SK-N-SH treated with all-trans-retinoic acid at 6 μM for 48 hours (cell line): ENCODE measurements around the gene GID8.

Experiments
- ATAC-seq: fragments of 200-7000 bp; cut with Tn5 transposase; 3 replicates; pipeline ENCODE4 v1.9.1; 2020; ENCODE audit warnings: mild to moderate bottlenecking, moderate library complexity
- ARNTL ChIP-seq: fragments of 450-650 bp; formaldehyde crosslinking; IDR thresholded peaks from 2 replicates; pipeline ENCODE4 v1.5.0; 2020; ENCODE audit warnings: low read depth, mild to moderate bottlenecking, moderate library complexity, borderline replicate concordance
- CREB5 ChIP-seq: fragments of 250-450 bp; sonication (Bioruptor Pico); IDR thresholded peaks from 2 replicates; pipeline ENCODE4 v1.5.1; 2020; ENCODE audit warnings: low read depth, mild to moderate bottlenecking, moderate library complexity
- CSDC2 ChIP-seq: fragments of 250-450 bp; sonication (Bioruptor Pico); IDR thresholded peaks from 2 replicates; pipeline ENCODE4 v1.5.0; 2020; ENCODE audit warnings: mild to moderate bottlenecking, moderate library complexity
- ESRRG ChIP-seq: fragments of 250-450 bp; sonication (Bioruptor Pico); IDR thresholded peaks from 2 replicates; pipeline ENCODE4 v1.6.1; 2021; ENCODE audit warnings: mild to moderate bottlenecking
- GLIS3 ChIP-seq: fragments of 250-450 bp; sonication (Bioruptor Pico); IDR thresholded peaks from 2 replicates; pipeline ENCODE4 v1.5.0; 2020; ENCODE audit warnings: mild to moderate bottlenecking, moderate library complexity
- ISL1 ChIP-seq: fragments of 250-450 bp; sonication (Bioruptor Pico); IDR thresholded peaks from 2 replicates; pipeline ENCODE4 v2.1.2; 2022; ENCODE audit warnings: mild to moderate bottlenecking, moderate library complexity
- POU6F1 ChIP-seq: fragments of 250-450 bp; sonication (Bioruptor Pico); IDR thresholded peaks from 2 replicates; pipeline ENCODE4 v1.8.0; 2021; ENCODE audit warnings: low read depth, mild to moderate bottlenecking, moderate library complexity, borderline replicate concordance
- PPARA ChIP-seq: fragments of 250-450 bp; sonication (Bioruptor Pico); IDR thresholded peaks from 2 replicates; pipeline ENCODE4 v1.5.0; 2020; ENCODE audit warnings: mild to moderate bottlenecking, borderline replicate concordance
- RARB ChIP-seq: fragments of 250-450 bp; sonication (Bioruptor Pico); IDR thresholded peaks from 2 replicates; pipeline ENCODE4 v1.8.0; 2021; ENCODE audit warnings: mild to moderate bottlenecking, moderate library complexity
- SNAI2 ChIP-seq: fragments of 250-450 bp; sonication (Bioruptor Pico); IDR thresholded peaks from 2 replicates; pipeline ENCODE4 v1.5.0; 2020; ENCODE audit warnings: mild to moderate bottlenecking, moderate library complexity
- TCF4 ChIP-seq: fragments of 250-450 bp; sonication (Bioruptor Pico); IDR thresholded peaks from 2 replicates; pipeline ENCODE4 v1.8.0; 2021; ENCODE audit warnings: mild to moderate bottlenecking, moderate library complexity, borderline replicate concordance
- TOX ChIP-seq: fragments of 250-450 bp; sonication (Bioruptor Pico); IDR thresholded peaks from 2 replicates; pipeline ENCODE4 v1.8.0; 2021; ENCODE audit warnings: mild to moderate bottlenecking, moderate library complexity, borderline replicate concordance
- ZC3H10 ChIP-seq: fragments of 250-450 bp; sonication (Bioruptor Pico); IDR thresholded peaks from 2 replicates; pipeline ENCODE4 v1.5.1; 2021; ENCODE audit warnings: mild to moderate bottlenecking, moderate library complexity
- ZFP3 ChIP-seq: fragments of 250-450 bp; sonication (Bioruptor Pico); IDR thresholded peaks from 2 replicates; pipeline ENCODE4 v1.5.0; 2020; ENCODE audit warnings: mild to moderate bottlenecking, moderate library complexity
- ZFP30 ChIP-seq: fragments of 450-650 bp; formaldehyde crosslinking; IDR thresholded peaks from 2 replicates; pipeline ENCODE4 v1.5.0; 2022; ENCODE audit warnings: mild to moderate bottlenecking, moderate library complexity
- ZNF565 ChIP-seq: fragments of 450-650 bp; formaldehyde crosslinking; conservative IDR thresholded peaks from 2 replicates; pipeline ENCODE4 v1.5.0; 2020; ENCODE audit warnings: low read depth, mild to moderate bottlenecking, moderate library complexity
- ZNF70 ChIP-seq: fragments of 450-650 bp; formaldehyde crosslinking; IDR thresholded peaks from 2 replicates; pipeline ENCODE4 v1.5.0; 2020; ENCODE audit warnings: mild to moderate bottlenecking, moderate library complexity
- ZNF8 ChIP-seq: fragments of 450-650 bp; formaldehyde crosslinking; IDR thresholded peaks from 2 replicates; pipeline ENCODE4 v1.5.0; 2020; ENCODE audit warnings: mild to moderate bottlenecking, moderate library complexity
- TF ChIP-seq, protein P1 (sequence below): fragments of 250-450 bp; sonication (Bioruptor Pico); IDR thresholded peaks from 2 replicates; pipeline ENCODE4 v1.8.0; 2020; ENCODE audit warnings: mild to moderate bottlenecking, moderate library complexity, borderline replicate concordance

The GID8 gene

DNA sequence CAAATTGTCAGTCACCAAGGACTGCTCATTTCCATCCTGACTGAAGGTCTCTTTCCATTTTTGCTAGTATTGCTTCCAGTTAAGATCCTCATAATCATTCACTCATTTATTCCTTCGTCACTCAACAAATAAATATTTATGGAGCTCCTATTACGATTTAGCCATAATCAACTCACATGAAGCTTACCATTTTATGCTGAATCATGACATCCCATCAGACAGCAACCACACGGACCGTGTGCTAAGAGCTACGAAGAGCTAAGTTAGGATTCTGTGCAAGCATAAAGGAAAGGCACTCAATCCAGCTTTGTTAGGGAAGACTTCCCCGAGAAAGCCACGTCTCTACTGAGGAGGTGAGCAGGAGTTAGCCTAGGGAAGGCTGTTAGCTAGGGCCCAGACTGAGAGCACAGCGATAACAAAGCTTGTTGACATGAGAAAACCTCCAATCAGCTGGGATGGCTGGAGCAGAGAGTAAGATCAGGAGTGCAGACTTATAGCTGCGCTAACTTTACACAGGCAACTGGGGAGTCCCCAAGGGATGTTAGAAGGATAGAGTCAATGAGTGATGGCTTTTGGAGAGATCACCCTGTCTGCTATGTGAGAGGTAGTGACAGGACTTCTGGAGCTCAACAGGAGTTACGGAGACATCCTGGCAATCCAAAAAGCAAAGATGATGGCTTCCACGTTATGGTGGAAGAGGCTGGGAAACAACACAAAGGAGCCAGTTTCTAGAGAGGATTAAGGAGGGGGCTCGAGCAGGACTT, 2.6 kb upstream of the GID8 start:
- no peak for ATAC-seq
- TF ChIP-seq TOX (CRISPR knock-in tag) (no peak), TCF4 (CRISPR knock-in tag) (no peak), ZNF8 (CRISPR knock-in tag) (no peak), ISL1 (CRISPR knock-in tag) (no peak), ZFP30 (CRISPR knock-in tag) (no peak), ESRRG (no peak), SNAI2 (no peak), ZFP3 (CRISPR knock-in tag) (no peak), CSDC2 (CRISPR knock-in tag) (no peak), GLIS3 (CRISPR knock-in tag) (no peak), ZC3H10 (CRISPR knock-in tag) (no peak), POU6F1 (CRISPR knock-in tag) (no peak)
- TF ChIP-seq, protein P1, sequence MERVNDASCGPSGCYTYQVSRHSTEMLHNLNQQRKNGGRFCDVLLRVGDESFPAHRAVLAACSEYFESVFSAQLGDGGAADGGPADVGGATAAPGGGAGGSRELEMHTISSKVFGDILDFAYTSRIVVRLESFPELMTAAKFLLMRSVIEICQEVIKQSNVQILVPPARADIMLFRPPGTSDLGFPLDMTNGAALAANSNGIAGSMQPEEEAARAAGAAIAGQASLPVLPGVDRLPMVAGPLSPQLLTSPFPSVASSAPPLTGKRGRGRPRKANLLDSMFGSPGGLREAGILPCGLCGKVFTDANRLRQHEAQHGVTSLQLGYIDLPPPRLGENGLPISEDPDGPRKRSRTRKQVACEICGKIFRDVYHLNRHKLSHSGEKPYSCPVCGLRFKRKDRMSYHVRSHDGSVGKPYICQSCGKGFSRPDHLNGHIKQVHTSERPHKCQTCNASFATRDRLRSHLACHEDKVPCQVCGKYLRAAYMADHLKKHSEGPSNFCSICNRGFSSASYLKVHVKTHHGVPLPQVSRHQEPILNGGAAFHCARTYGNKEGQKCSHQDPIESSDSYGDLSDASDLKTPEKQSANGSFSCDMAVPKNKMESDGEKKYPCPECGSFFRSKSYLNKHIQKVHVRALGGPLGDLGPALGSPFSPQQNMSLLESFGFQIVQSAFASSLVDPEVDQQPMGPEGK (CRISPR knock-in tag) = no peak

GRCh38 chr20:62935968-62936585, 1.9 kb upstream of the GID8 start:
- TF ChIP-seq RARB (CRISPR knock-in tag) = no peak
- no peak for TF ChIP-seq TOX (CRISPR knock-in tag)
- TF ChIP-seq, protein P1 (CRISPR knock-in tag) = no peak
- TF ChIP-seq ARNTL = no peak
- no peak for TF ChIP-seq ISL1 (CRISPR knock-in tag)
- TF ChIP-seq ESRRG = no peak
- no peak for TF ChIP-seq CSDC2 (CRISPR knock-in tag)
- no peak for ATAC-seq

GRCh38 chr20:62937268-62938104, 461 bp upstream of the GID8 start:
- ATAC-seq = peak; percentile 89

More at GRCh38 chr20:62937268-62938104, 461 bp upstream of the GID8 start:
- TF ChIP-seq ZNF565 (CRISPR knock-in tag) (no peak), ZC3H10 (CRISPR knock-in tag) (no peak), ISL1 (CRISPR knock-in tag) (no peak), ZFP30 (CRISPR knock-in tag) (no peak), TCF4 (CRISPR knock-in tag) (no peak), CSDC2 (CRISPR knock-in tag) (no peak), TOX (CRISPR knock-in tag) (no peak), ZNF70 (CRISPR knock-in tag) (no peak), PPARA (no peak), CREB5 (CRISPR knock-in tag) (no peak), RARB (CRISPR knock-in tag) (no peak)
- TF ChIP-seq, protein P1 (CRISPR knock-in tag) = no peak
